Smooth muscle cell (in vitro differentiated cells): ENCODE data around the gene ISL2. TPM values are rescaled to one million over a fixed set of nuclear protein-coding genes. Genes with fewer than 3 reads are reported as not detected.

Experiments
- DNase-seq: peaks from one replicate; lab custom pipeline; 2025; ENCODE audit not compliant: unreplicated experiment; lab: John Stamatoyannopoulos, UW
- H2AFZ ChIP-seq: fragments of 200-600 bp; sonication (generic); 2 replicates; pipeline ENCODE4 v1.6.0; 2016; ENCODE audit warnings: antibody characterized with exemption, low read depth, mild to moderate bottlenecking
- H3F3A ChIP-seq: fragments of 200-600 bp; sonication (generic); 2 replicates; pipeline ENCODE4 v1.6.0; 2017; ENCODE audit warnings: antibody characterized with exemption, low read depth
- H3K27ac ChIP-seq: fragments of 200-600 bp; sonication (generic); 2 replicates; pipeline ENCODE4 v1.5.1; 2016; ENCODE audit warnings: low read depth, mild to moderate bottlenecking
- H3K27me3 ChIP-seq: fragments of 200-600 bp; sonication (generic); 2 replicates; pipeline ENCODE4 v1.6.1; 2016; ENCODE audit warnings: low read depth, mild to moderate bottlenecking
- H3K36me3 ChIP-seq: fragments of 200-600 bp; sonication (generic); 2 replicates; pipeline ENCODE4 v1.5.1; 2016; ENCODE audit warnings: low read depth
- H3K4me1 ChIP-seq: fragments of 200-600 bp; sonication (generic); 2 replicates; pipeline ENCODE4 v1.5.1; 2016; ENCODE audit warnings: low read depth
- H3K4me2 ChIP-seq: fragments of 200-600 bp; sonication (generic); 2 replicates; pipeline ENCODE4 v1.6.0; 2016; ENCODE audit warnings: mild to moderate bottlenecking
- H3K4me3 ChIP-seq: fragments of 200-600 bp; sonication (generic); 2 replicates; pipeline ENCODE4 v1.5.1; 2016; ENCODE audit warnings: mild to moderate bottlenecking
- H3K79me2 ChIP-seq: fragments of 200-600 bp; sonication (generic); 2 replicates; pipeline ENCODE4 v1.6.0; 2016; ENCODE audit warnings: low read depth, mild to moderate bottlenecking
- H3K9ac ChIP-seq: fragments of 200-600 bp; sonication (generic); 2 replicates; pipeline ENCODE4 v1.6.0; 2016; ENCODE audit warnings: low read depth
- H3K9me3 ChIP-seq: fragments of 200-600 bp; sonication (generic); replicated peaks from 2 replicates; pipeline ENCODE4 v1.5.1; 2016; ENCODE audit warnings: low read depth
- H4K20me1 ChIP-seq: fragments of 200-600 bp; sonication (generic); 2 replicates; pipeline ENCODE4 v1.6.0; 2016; ENCODE audit warnings: low read depth
- CTCF ChIP-seq: fragments of 200-600 bp; sonication (generic); IDR thresholded peaks from 2 replicates; pipeline ENCODE4 v1.5.1; 2017; ENCODE audit warnings: borderline replicate concordance, mild to moderate bottlenecking, antibody characterized with exemption; ENCODE audit not compliant: insufficient read depth, poor library complexity, severe bottlenecking
- WGBS: methylation state at CpG from one replicate; pipeline ENCODE4 v1.1.7; 2016; ENCODE audit warnings: low lambda C conversion rate; 5-methylcytosine and 5-hydroxymethylcytosine counted together
- polyA plus RNA-seq: library from polyadenylated mRNA; unstranded; fragments of >200 nt; fragmentation: Nextera tagmentation; extraction: Ambion mirVana; gene quantifications from 2 replicates; pipeline ENCODE4 v1.2.1, GENCODE V29; 2016
- total RNA-seq: library from RNA; depleted of rRNA; stranded (reverse); fragments of >200 nt; gene quantifications from 2 replicates; pipeline ENCODE4 v1.2.3, GENCODE V29; 2014

The ISL2 gene
- total and polyA plus RNA-seq, 2 experiments from 2014 or later = 0.22 TPM; not detected in 1

- Histone ChIP-seq H3K4me3 (peak overlapping the region; percentile 48), H3K79me2 (no peaks in the 10 kb centered on the region), H3K4me1 (peaks cover 27% of the 10 kb centered on the region), H3K36me3 (no peaks in the 10 kb centered on the region), H4K20me1 (peaks cover 9% of the 10 kb centered on the region), H3K9me3 (no peaks in the 10 kb centered on the region), H3K27ac (no peak overlapping the region), H3K27me3 (peaks cover 97% of the 10 kb centered on the region), H2AFZ (no peak overlapping the region), H3K4me2 (peak overlapping the region; percentile 85), H3K9ac (no peak overlapping the region), H3F3A (no peaks in the 10 kb centered on the region)
- no peak for TF ChIP-seq CTCF
- under 1% methylated on average over 49 of the region's 65 CpGs for WGBS
- DNase-seq = no peak
Observed at GRCh38 chr15:76345880-76346668, 9.5 kb downstream of the ISL2 start.

- Histone ChIP-seq H3K9ac (no peak overlapping the region), H3F3A (no peaks in the 10 kb centered on the region), H3K79me2 (no peaks in the 10 kb centered on the region), H3K4me1 (peaks cover 25% of the 10 kb centered on the region), H2AFZ (no peak overlapping the region), H3K4me3 (peak overlapping the region; percentile 48), H4K20me1 (peaks cover 6% of the 10 kb centered on the region), H3K27me3 (peaks cover 97% of the 10 kb centered on the region), H3K27ac (no peak overlapping the region), H3K36me3 (no peaks in the 10 kb centered on the region), H3K9me3 (no peaks in the 10 kb centered on the region), H3K4me2 (peak overlapping the region; percentile 85)
- no peak for DNase-seq
- no peak for TF ChIP-seq CTCF
- WGBS = 1% methylated on average over 68 of the region's 74 CpGs
Observed at GRCh38 chr15:76346669-76347481, 10.3 kb downstream of the ISL2 start.

- peaks cover 97% of the 10 kb centered on the region for H3K27me3 ChIP-seq
- H3K9ac ChIP-seq = no peak overlapping the region
- H3K4me2 ChIP-seq = peak overlapping the region; percentile 85
- H3K27ac ChIP-seq = no peak overlapping the region
- TF ChIP-seq CTCF = no peak
- no peaks in the 10 kb centered on the region for H3F3A ChIP-seq
- H3K4me3 ChIP-seq = peak overlapping the region; percentile 48
- no peaks in the 10 kb centered on the region for H3K79me2 ChIP-seq
- H3K36me3 ChIP-seq = no peaks in the 10 kb centered on the region
- no peak overlapping the region for H2AFZ ChIP-seq
- peaks cover 6% of the 10 kb centered on the region for H4K20me1 ChIP-seq
- H3K4me1 ChIP-seq = peaks cover 25% of the 10 kb centered on the region
- 8% methylated on average over 13 of the region's 13 CpGs for WGBS
- no peaks in the 10 kb centered on the region for H3K9me3 ChIP-seq
- DNase-seq = no peak
Observed at GRCh38 chr15:76347482-76348055, 11.0 kb downstream of the ISL2 start.
